H1 (cell line): ENCODE results near the gene GPR63.
"Not testable (repeated sequence)": the region's sequence is repeated elsewhere in the genome, so short reads cannot be mapped to it uniquely, and the experiment has no call there.

ENCODE experiments used
- BCL11A ChIP-seq, 2 experiments: IDR thresholded peaks; one replicate each; pipeline ENCODE4 v1.6.1; 2011; ENCODE audit warnings: low read depth in 2 of 2, low read length in 2 of 2, mild to moderate bottlenecking in 2 of 2
- EGR1 ChIP-seq: IDR thresholded peaks from 2 replicates; pipeline ENCODE4 v1.6.1; 2011; ENCODE audit warnings: low read depth, low read length, borderline replicate concordance
- EZH2 ChIP-seq: fragments of 200-600 bp; sonication (generic); IDR thresholded peaks from 2 replicates; pipeline ENCODE4 v1.7.1; 2012; ENCODE audit warnings: low read depth, mild to moderate bottlenecking, moderate library complexity, low read length, inconsistent platforms; ENCODE audit not compliant: severe bottlenecking
- HDAC2 ChIP-seq, 2 experiments: fragments of 300-600 bp in 1 of 2; sonication (generic) in 1 of 2; IDR thresholded peaks; 2 replicates each; pipeline ENCODE4 v1.6.1; 2011 to 2012; ENCODE audit warnings: low read depth in 2 of 2, low read length in 2 of 2, mild to moderate bottlenecking in 2 of 2, moderate library complexity in 2 of 2, borderline replicate concordance in 1 of 2, inconsistent platforms in 1 of 2
- MAX ChIP-seq: IDR thresholded peaks from 2 replicates; pipeline ENCODE4 v1.6.1; 2012; ENCODE audit warnings: inconsistent platforms
- POLR2A ChIP-seq, 2 experiments: IDR thresholded peaks; 1 replicate in 1 of 2; 2 replicates in 1 of 2; pipeline ENCODE4 v1.6.1; 2011; ENCODE audit warnings: low read depth in 2 of 2, low read length in 2 of 2, mild to moderate bottlenecking in 2 of 2; ENCODE audit errors: control extremely low read depth in 1 of 2
- SIN3A ChIP-seq, 2 experiments: IDR thresholded peaks in 1 of 2; conservative IDR thresholded peaks in 1 of 2; 2 replicates each; pipeline ENCODE4 v1.6.1; 2011 to 2012; ENCODE audit warnings: low read length in 2 of 2, improper control_type of control experiment in 1 of 2, low read depth in 1 of 2, mild to moderate bottlenecking in 1 of 2
- SUZ12 ChIP-seq: fragments of 200-600 bp; sonication (generic); IDR thresholded peaks from 2 replicates; pipeline ENCODE4 v1.6.1; 2012; ENCODE audit warnings: mild to moderate bottlenecking, inconsistent platforms, low read length, moderate library complexity, mixed read lengths
- TAF7 ChIP-seq: optimal IDR thresholded peaks from 2 replicates; pipeline ENCODE3; 2011; ENCODE audit warnings: low read depth, mild to moderate bottlenecking, inconsistent platforms, low read length, moderate library complexity, borderline replicate concordance
- TF ChIP-seq, protein P1 (sequence below), 3 experiments: IDR thresholded peaks; 1 replicate in 2 of 3; 2 replicates in 1 of 3; pipeline versions ENCODE4 v1.5.1 to v1.6.1; 2011; ENCODE audit warnings: low read length in 3 of 3, mild to moderate bottlenecking in 3 of 3, inconsistent platforms in 2 of 3, low read depth in 1 of 3, moderate library complexity in 1 of 3; ENCODE audit not compliant: insufficient read depth in 1 of 3; ENCODE audit errors: control extremely low read depth in 1 of 3

- TF ChIP-seq EZH2; HDAC2 (IDR thresholded peaks at IDR 0.05; ENCODE audit: borderline replicate concordance in 1 of 2, low read depth in 2 of 2, low read length in 2 of 2); MAX; BCL11A (IDR thresholded peaks at IDR 0.05; ENCODE audit: low read depth in 2 of 2, low read length in 2 of 2); SIN3A (conservative IDR thresholded peaks at IDR 0.05 in 1 of 2, IDR thresholded peaks at IDR 0.05 in 1 of 2; ENCODE audit: low read depth in 1 of 2, low read length in 2 of 2); TAF7; SUZ12; EGR1; POLR2A (IDR thresholded peaks at IDR 0.05; ENCODE audit: control extremely low read depth in 1 of 2, low read depth in 2 of 2, low read length in 2 of 2): not testable (repeated sequence)
- TF ChIP-seq, protein P1, sequence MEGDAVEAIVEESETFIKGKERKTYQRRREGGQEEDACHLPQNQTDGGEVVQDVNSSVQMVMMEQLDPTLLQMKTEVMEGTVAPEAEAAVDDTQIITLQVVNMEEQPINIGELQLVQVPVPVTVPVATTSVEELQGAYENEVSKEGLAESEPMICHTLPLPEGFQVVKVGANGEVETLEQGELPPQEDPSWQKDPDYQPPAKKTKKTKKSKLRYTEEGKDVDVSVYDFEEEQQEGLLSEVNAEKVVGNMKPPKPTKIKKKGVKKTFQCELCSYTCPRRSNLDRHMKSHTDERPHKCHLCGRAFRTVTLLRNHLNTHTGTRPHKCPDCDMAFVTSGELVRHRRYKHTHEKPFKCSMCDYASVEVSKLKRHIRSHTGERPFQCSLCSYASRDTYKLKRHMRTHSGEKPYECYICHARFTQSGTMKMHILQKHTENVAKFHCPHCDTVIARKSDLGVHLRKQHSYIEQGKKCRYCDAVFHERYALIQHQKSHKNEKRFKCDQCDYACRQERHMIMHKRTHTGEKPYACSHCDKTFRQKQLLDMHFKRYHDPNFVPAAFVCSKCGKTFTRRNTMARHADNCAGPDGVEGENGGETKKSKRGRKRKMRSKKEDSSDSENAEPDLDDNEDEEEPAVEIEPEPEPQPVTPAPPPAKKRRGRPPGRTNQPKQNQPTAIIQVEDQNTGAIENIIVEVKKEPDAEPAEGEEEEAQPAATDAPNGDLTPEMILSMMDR (IDR thresholded peaks at IDR 0.05; ENCODE audit: control extremely low read depth in 1 of 3, insufficient read depth in 1 of 3, low read depth in 1 of 3, low read length in 3 of 3): not testable (repeated sequence)
These were observed 47.9 kb upstream of the GPR63 start for GRCh38 chr6:96885187-96885631.
